A673 (cell line): ENCODE data around the gene GPR132. TPM values are rescaled to one million over a fixed set of nuclear protein-coding genes. Genes with fewer than 3 reads are reported as not detected.

ENCODE experiments used
- BruUV-seq: library from RNA; stranded (reverse); fragments of 400-500 nt; replicated peaks from 2 replicates; lab custom pipeline; 2021; lab: Mats Ljungman, UMichigan
- CTCF ChIA-PET: fragments of 300-600 bp; sonication (Branson Sonifier 250); formaldehyde crosslinking; loops from one replicate; lab custom pipeline; 2022; ENCODE audit warnings: antibody characterized with exemption; lab: Charles Lee
- POLR2A ChIA-PET: fragments of 300-600 bp; sonication (Branson Sonifier 250); formaldehyde crosslinking; loops from one replicate; lab custom pipeline; 2022; ENCODE audit warnings: antibody characterized with exemption; ENCODE audit not compliant: low non-redundant PET; lab: Charles Lee
- DNase-seq: peaks from one replicate; pipeline ENCODE4 v3.0.0-alpha.2; 2015; ENCODE audit warnings: low spot score
- H3K27ac ChIP-seq: fragments of 200-600 bp; sonication (generic); 2 replicates; pipeline ENCODE4 v1.5.1; 2016; ENCODE audit warnings: mixed run types, low read depth, mild to moderate bottlenecking, mixed read lengths, antibody characterized with exemption, low read length; ENCODE audit not compliant: poor library complexity, severe bottlenecking
- H3K27me3 ChIP-seq: fragments of 200-600 bp; sonication (generic); replicated peaks from 2 replicates; pipeline ENCODE4 v1.6.1; 2017; ENCODE audit warnings: mixed run types, low read depth, mild to moderate bottlenecking, mixed read lengths, antibody characterized with exemption, low read length; ENCODE audit not compliant: insufficient read depth, poor library complexity
- H3K36me3 ChIP-seq: fragments of 200-600 bp; sonication (generic); 2 replicates; pipeline ENCODE4 v1.6.1; 2016; ENCODE audit warnings: mixed run types, mild to moderate bottlenecking, mixed read lengths, antibody characterized with exemption, low read length; ENCODE audit not compliant: insufficient read depth, poor library complexity, severe bottlenecking
- H3K4me1 ChIP-seq: fragments of 200-600 bp; sonication (generic); 2 replicates; pipeline ENCODE4 v1.6.1; 2017; ENCODE audit warnings: mixed run types, mild to moderate bottlenecking, mixed read lengths, antibody characterized with exemption, low read length; ENCODE audit not compliant: insufficient read depth, poor library complexity, severe bottlenecking
- H3K4me3 ChIP-seq: fragments of 200-600 bp; sonication (generic); 2 replicates; pipeline ENCODE4 v1.5.1; 2016; ENCODE audit warnings: low read depth, mixed run types, mild to moderate bottlenecking, mixed read lengths, low read length; ENCODE audit not compliant: poor library complexity, severe bottlenecking
- H3K9me3 ChIP-seq: fragments of 200-600 bp; sonication (generic); 2 replicates; pipeline ENCODE4 v1.6.1; 2016; ENCODE audit warnings: mixed run types, low read depth, mild to moderate bottlenecking, mixed read lengths, antibody characterized with exemption, low read length; ENCODE audit not compliant: poor library complexity, severe bottlenecking
- EZH2 ChIP-seq: fragments of 200-600 bp; sonication (generic); IDR thresholded peaks from 2 replicates; pipeline ENCODE4 v1.6.1; 2017; ENCODE audit warnings: borderline replicate concordance, low read depth, mild to moderate bottlenecking, mixed read lengths, antibody characterized with exemption, low read length; ENCODE audit not compliant: poor library complexity, severe bottlenecking
- intact Hi-C: fragments of 100-400 bp; cut with micrococcal nuclease; formaldehyde crosslinking; loops from one replicate; pipeline ENCODE4 v1.10.0; 2022; ENCODE audit not compliant: unreplicated experiment
- total RNA-seq: library from RNA; stranded (reverse); gene quantifications from 2 replicates; pipeline ENCODE4 v1.2.3, GENCODE V29; 2021
- TF ChIP-seq, protein P1 (sequence below): fragments of 300-800, 200-600 bp; sonication (generic); conservative IDR thresholded peaks from 2 replicates; pipeline ENCODE4 v1.5.1; 2017; ENCODE audit warnings: low read depth, mild to moderate bottlenecking, antibody characterized with exemption, low read length, moderate library complexity, mixed read lengths

The GPR132 gene
- total RNA-seq, 1 experiment from 2014 or later = not detected

DNA sequence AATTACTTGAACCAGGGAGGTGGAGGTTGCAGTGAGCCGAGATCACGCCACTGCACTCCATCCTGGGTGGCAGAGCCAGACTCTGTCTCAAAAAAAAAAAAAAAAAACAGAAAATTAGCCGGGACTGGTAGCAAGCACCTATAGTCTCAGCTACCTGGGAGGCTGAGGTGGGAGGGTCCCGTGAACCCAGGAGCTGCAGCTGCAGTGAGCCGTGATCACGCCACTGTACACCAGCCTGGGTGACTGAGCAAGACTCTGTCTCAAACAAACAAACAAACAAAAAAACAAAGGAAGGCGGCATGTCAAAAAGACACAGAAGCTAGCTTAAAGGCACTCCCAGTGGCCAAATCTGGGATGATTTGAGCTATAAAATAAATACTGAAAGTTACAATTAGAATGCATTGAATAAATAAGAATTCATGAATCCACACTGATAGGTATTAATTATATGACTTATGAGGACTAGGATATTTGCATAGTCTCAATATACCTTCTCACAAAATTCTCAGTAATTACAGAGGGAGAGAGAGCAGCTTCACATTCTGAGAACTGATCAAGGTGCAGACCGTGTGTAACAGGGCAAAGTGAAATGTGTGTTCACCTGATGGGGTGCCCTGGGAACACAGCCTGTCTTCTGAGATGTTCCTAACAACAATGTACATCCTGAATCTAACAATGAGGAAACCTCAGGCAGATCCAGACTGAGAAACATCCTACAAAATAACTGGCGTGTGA lies 42.7 kb upstream of the GPR132 start:
- Histone ChIP-seq H3K27ac (no peak overlapping the region), H3K9me3 (no peaks in the 10 kb centered on the region), H3K36me3 (no peaks in the 10 kb centered on the region), H3K27me3 (peaks cover 26% of the 10 kb centered on the region), H3K4me3 (no peak overlapping the region), H3K4me1 (no peaks in the 10 kb centered on the region)
- CTCF ChIA-PET = interaction anchor here (0.7 kb wide), 1 partner anchor 62 kb away, joined by 4 read pairs; no protein-coding TSS in a partner anchor
- no peak for TF ChIP-seq EZH2
- TF ChIP-seq, protein P1, sequence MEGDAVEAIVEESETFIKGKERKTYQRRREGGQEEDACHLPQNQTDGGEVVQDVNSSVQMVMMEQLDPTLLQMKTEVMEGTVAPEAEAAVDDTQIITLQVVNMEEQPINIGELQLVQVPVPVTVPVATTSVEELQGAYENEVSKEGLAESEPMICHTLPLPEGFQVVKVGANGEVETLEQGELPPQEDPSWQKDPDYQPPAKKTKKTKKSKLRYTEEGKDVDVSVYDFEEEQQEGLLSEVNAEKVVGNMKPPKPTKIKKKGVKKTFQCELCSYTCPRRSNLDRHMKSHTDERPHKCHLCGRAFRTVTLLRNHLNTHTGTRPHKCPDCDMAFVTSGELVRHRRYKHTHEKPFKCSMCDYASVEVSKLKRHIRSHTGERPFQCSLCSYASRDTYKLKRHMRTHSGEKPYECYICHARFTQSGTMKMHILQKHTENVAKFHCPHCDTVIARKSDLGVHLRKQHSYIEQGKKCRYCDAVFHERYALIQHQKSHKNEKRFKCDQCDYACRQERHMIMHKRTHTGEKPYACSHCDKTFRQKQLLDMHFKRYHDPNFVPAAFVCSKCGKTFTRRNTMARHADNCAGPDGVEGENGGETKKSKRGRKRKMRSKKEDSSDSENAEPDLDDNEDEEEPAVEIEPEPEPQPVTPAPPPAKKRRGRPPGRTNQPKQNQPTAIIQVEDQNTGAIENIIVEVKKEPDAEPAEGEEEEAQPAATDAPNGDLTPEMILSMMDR = no peak
- DNase-seq = no peak
- intact Hi-C loops = no loop called here
- BruUV-seq = no TSS peak
- POLR2A ChIA-PET = no interaction called here

DNA sequence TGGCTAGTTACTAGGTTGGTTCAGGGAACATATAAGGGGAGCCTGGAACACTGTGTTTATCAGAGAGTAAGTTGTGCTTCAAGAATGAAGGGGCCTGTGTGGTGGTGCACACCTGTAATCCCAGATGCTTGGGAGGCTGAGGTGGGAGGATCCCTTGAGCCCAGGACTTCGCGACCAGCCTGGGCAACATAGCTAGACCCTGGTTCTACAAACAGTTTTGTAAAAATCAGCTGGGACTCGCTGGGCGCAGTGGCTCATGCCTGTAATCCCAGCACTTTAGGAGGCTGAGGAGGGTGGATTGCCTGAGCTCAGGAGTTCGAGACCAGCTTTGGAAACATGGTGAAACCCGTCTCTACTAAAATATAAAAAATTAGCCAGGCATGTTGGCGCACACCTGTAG lies 42.1 kb upstream of the GPR132 start:
- H3K27ac ChIP-seq = no peak overlapping the region
- no peaks in the 10 kb centered on the region for H3K4me1 ChIP-seq
- POLR2A ChIA-PET = no interaction called here
- intact Hi-C loops = no loop called here
- H3K9me3 ChIP-seq = no peaks in the 10 kb centered on the region
- DNase-seq = no peak
- no peaks in the 10 kb centered on the region for H3K36me3 ChIP-seq
- H3K4me3 ChIP-seq = no peak overlapping the region
- H3K27me3 ChIP-seq = peaks cover 26% of the 10 kb centered on the region
- TF ChIP-seq, protein P1 = no peak
- no peak for TF ChIP-seq EZH2
- BruUV-seq = no TSS peak
- CTCF ChIA-PET = interaction anchor here (0.7 kb wide), 1 partner anchor 62 kb away, joined by 4 read pairs; no protein-coding TSS in a partner anchor

DNA sequence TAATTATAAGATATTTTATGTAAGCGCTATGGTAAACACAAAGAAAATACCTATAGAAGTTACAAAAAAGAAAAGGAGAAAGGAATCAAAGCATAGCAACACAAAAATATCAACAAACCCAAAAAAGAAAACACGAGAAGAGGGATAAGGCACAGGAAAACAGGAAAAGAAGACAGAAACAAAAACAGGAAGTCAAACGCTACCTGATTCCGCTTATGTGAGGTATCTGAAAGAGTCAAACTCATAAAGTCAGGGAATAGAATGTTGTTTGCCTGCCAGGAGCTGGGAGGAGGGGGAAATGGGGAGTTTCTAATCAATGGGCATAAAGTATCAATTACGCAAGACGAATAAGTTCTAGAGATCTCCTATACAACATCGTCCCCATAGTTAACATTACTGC lies 39.9 kb upstream of the GPR132 start:
- ChIA-PET CTCF (no interaction called here), POLR2A (no interaction called here)
- no peak overlapping the region for H3K27ac ChIP-seq
- intact Hi-C loops = no loop called here
- H3K4me1 ChIP-seq = no peaks in the 10 kb centered on the region
- no peak overlapping the region for H3K4me3 ChIP-seq
- TF ChIP-seq EZH2 = no peak
- TF ChIP-seq, protein P1 = no peak
- H3K27me3 ChIP-seq = peaks cover 26% of the 10 kb centered on the region
- H3K9me3 ChIP-seq = no peaks in the 10 kb centered on the region
- no peaks in the 10 kb centered on the region for H3K36me3 ChIP-seq
- no TSS peak for BruUV-seq
- DNase-seq = no peak
